Heart left ventricle (tissue), 13 donors: ENCODE measurements around the gene KHK.

ENCODE experiments used
- POLR2A ChIP-seq, 2 donors: fragments of 450-650 bp; IDR thresholded peaks; one replicate each; pipeline ENCODE4 v1.6.1; 2017; ENCODE audit warnings: antibody characterized with exemption in 2 of 2, mild to moderate bottlenecking in 2 of 2, moderate library complexity in 2 of 2
- TF ChIP-seq, protein P1 (sequence below), 12 donors: fragments of 200-600 bp; sonication (generic) in 4 of 12; IDR thresholded peaks; one replicate each; pipeline versions ENCODE4 v1.5.0 to v1.8.0; 2018 to 2022; ENCODE audit warnings: antibody characterized with exemption in 12 of 12, mild to moderate bottlenecking in 5 of 12
- donor health status: ischemic (EF 13 %, LVEDD 7.1; RV severe dilation, severe dysfunction).
- donor health status: DM: no; HTN: yes; CAD: no.
- donor health status: DM: no; HTN: no; CAD: no.
- donor health status: ischemic (EF 25% LVEDD 6.9; RV normal size, moderate dysfunction).
- donor health status: ischemic (EF 25% LVEDD 5.7; RV mildly dilated, moderate dysfunction).
- donor health status: ischemic (EF 35%, LVEDD 5.7; RV mildly dilated, moderate dysfunction).
- donor health status: nonischemic (EF 11% LVEDD 7.7; RV severe dilation, severe dysfunction).
- donor health status: DM: yes; HTN: yes; CAD: no.
- donor health status: PGD.
- donor health status: ischemic (EF 29% LVEDD 5.4; RV normal size, mild dysfunction).
- donor health status: nonischemic (EF 23%, LVEDD 6.1; RV moderate dilation, normal function).

DNA sequence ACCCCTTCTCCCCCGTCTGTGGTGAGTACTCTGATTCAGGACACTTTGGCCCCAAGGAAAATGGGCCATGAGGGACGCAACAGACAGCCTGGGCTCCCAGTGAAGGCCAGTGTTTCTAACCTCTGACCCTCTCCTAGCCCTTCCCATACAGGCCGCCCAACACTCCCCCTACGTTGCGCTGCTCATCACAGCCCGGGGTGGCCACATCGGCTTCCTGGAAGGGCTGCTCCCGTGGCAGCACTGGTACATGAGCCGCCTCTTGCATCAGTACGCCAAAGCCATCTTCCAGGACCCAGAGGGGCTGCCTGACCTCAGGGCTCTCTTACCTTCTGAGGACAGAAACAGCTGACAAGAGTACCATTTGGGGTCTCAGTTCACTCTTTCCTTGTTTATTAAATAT is 43.8 kb downstream of the KHK start:
- TF ChIP-seq, protein P1, sequence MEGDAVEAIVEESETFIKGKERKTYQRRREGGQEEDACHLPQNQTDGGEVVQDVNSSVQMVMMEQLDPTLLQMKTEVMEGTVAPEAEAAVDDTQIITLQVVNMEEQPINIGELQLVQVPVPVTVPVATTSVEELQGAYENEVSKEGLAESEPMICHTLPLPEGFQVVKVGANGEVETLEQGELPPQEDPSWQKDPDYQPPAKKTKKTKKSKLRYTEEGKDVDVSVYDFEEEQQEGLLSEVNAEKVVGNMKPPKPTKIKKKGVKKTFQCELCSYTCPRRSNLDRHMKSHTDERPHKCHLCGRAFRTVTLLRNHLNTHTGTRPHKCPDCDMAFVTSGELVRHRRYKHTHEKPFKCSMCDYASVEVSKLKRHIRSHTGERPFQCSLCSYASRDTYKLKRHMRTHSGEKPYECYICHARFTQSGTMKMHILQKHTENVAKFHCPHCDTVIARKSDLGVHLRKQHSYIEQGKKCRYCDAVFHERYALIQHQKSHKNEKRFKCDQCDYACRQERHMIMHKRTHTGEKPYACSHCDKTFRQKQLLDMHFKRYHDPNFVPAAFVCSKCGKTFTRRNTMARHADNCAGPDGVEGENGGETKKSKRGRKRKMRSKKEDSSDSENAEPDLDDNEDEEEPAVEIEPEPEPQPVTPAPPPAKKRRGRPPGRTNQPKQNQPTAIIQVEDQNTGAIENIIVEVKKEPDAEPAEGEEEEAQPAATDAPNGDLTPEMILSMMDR (IDR thresholded peaks at IDR 0.05), result no peak
- no peak for TF ChIP-seq POLR2A (IDR thresholded peaks at IDR 0.05)
